HepG2 (cell line): Measurements from ENCODE around the gene NCDN.

Source experiments
- SRSF4 ChIP-seq: fragments of 200-400 bp; formaldehyde crosslinking; IDR thresholded peaks from one replicate; pipeline ENCODE4 v1.6.1; 2018; ENCODE audit warnings: mild to moderate bottlenecking, low read depth, low read length, moderate library complexity; ENCODE audit not compliant: poor library complexity, severe bottlenecking
- ZFP41 ChIP-seq: sonication (generic); formaldehyde crosslinking; IDR thresholded peaks from 2 replicates; pipeline ENCODE4 v1.4.0; 2020; ENCODE audit warnings: mild to moderate bottlenecking, missing genetic modification reagents, borderline replicate concordance
- ZNF850 ChIP-seq: sonication (generic); formaldehyde crosslinking; conservative IDR thresholded peaks from 2 replicates; pipeline ENCODE4 v1.9.0; 2021; ENCODE audit warnings: mild to moderate bottlenecking, missing genetic modification reagents

- TF ChIP-seq SRSF4 (no peak), ZNF850 (CRISPR knock-in tag) (no peak), ZFP41 (no peak)
Measured at GRCh38 chr1:35557611-35558373, at the start of gene NCDN.
